Mucosa of descending colon (tissue), 3 donors: ENCODE measurements around the gene NUSAP1. TPM values are rescaled to one million over a fixed set of nuclear protein-coding genes. Genes with fewer than 3 reads are reported as not detected.

ENCODE experiments used
- ATAC-seq: fragments of 200-7000 bp; cut with Tn5 transposase; one replicate; pipeline ENCODE4 v1.9.1; 2020; ENCODE audit warnings: mild to moderate bottlenecking, moderate library complexity
- DNase-seq, 3 donors: peaks; one replicate each; pipeline ENCODE4 v3.0.0-alpha.2; 2020
- H3K36me3 ChIP-seq: fragments of 200-600 bp; one replicate; pipeline ENCODE4 v1.8.0; 2021; ENCODE audit warnings: low read depth, mild to moderate bottlenecking
- H3K4me1 ChIP-seq: fragments of 200-600 bp; one replicate; pipeline ENCODE4 v1.8.0; 2021; ENCODE audit warnings: low read depth, mild to moderate bottlenecking
- H3K4me3 ChIP-seq: fragments of 200-600 bp; one replicate; pipeline ENCODE4 v1.8.0; 2021; ENCODE audit warnings: mild to moderate bottlenecking
- H3K9me3 ChIP-seq: fragments of 200-600 bp; one replicate; pipeline ENCODE4 v1.8.0; 2021; ENCODE audit warnings: mild to moderate bottlenecking
- CTCF ChIP-seq: fragments of 200-600 bp; IDR thresholded peaks from one replicate; pipeline ENCODE4 v1.8.0; 2022; ENCODE audit warnings: antibody characterized with exemption, mild to moderate bottlenecking
- intact Hi-C, 2 donors: fragments of 100-400 bp; cut with DNase I in 1 of 2; cut with micrococcal nuclease in 1 of 2; formaldehyde crosslinking; loops; one replicate each; pipeline versions ENCODE4 v1.11.0 to v1.11.1; 2022; cut with DNase I, micrococcal nuclease
- total RNA-seq, 3 donors: library from RNA; stranded (reverse); fragmentation: NEBNext Ultra II Directional in 2 of 3; extraction: Animal tissue kit (Norgen Biotek cat#: 25700) in 2 of 3; gene quantifications; one replicate each; pipeline versions ENCODE4 v1.2.1 to v1.2.4, GENCODE V29; 2021 to 2023
- donor health status: DM: no; HTN: no; CAD: no; lungs with moderate emphysema.
- donor health status: DM: no; HTN: no; CAD: no.
- donor health status: DM: no; HTN: yes; CAD: no.

NUSAP1 gene
- total RNA-seq, 3 donors from 2014 or later = 3.8 to 31.5 (median 8.3) TPM

- ATAC-seq (no peak), DNase-seq (no peak)
- H3K9me3 ChIP-seq = no peaks in the 10 kb centered on the region
- peaks cover 2% of the 10 kb centered on the region for H3K4me1 ChIP-seq
- intact Hi-C loops = no loop called here
- no peak overlapping the region for H3K4me3 ChIP-seq
- H3K36me3 ChIP-seq = no peaks in the 10 kb centered on the region
- no peak for TF ChIP-seq CTCF
Observed at GRCh38 chr15:41411031-41411430, 78.3 kb downstream of the NUSAP1 start.

GRCh38 chr15:41411441-41411840 is 78.8 kb downstream of the NUSAP1 start:
- peaks cover 4% of the 10 kb centered on the region for H3K4me1 ChIP-seq
- TF ChIP-seq CTCF = no peak
- no peaks in the 10 kb centered on the region for H3K36me3 ChIP-seq
- ATAC-seq (no peak), DNase-seq (no peak)
- no peak overlapping the region for H3K4me3 ChIP-seq
- intact Hi-C loops = no loop called here
- H3K9me3 ChIP-seq = no peaks in the 10 kb centered on the region

GRCh38 chr15:41416128-41416741 is 83.6 kb downstream of the NUSAP1 start:
- H3K9me3 ChIP-seq = no peaks in the 10 kb centered on the region
- TF ChIP-seq CTCF = no peak
- H3K36me3 ChIP-seq = no peaks in the 10 kb centered on the region
- ATAC-seq (peak; percentile 42), DNase-seq (no peak)
- intact Hi-C loops = no loop called here
- peaks cover 12% of the 10 kb centered on the region for H3K4me1 ChIP-seq
- H3K4me3 ChIP-seq = peak overlapping the region; percentile 89

GRCh38 chr15:41416742-41417417 is 84.2 kb downstream of the NUSAP1 start, which contains the start of gene RTF1:
Gene RTF1, plus strand, starts transcription at chr15:41417095. Its CDS starts 21 bp downstream, at chr15:41417116.
- no peak for TF ChIP-seq CTCF
- intact Hi-C loops = no loop called here
- H3K4me1 ChIP-seq = peaks cover 12% of the 10 kb centered on the region

GRCh38 chr15:41417418-41418195 is 84.9 kb downstream of the NUSAP1 start:
- ATAC-seq (peak; percentile 66), DNase-seq (peak in 2 of 3 donors; percentile 46 to 70)
- Histone ChIP-seq H3K4me1 (peaks cover 12% of the 10 kb centered on the region), H3K4me3 (peak overlapping the region; percentile 89), H3K36me3 (no peaks in the 10 kb centered on the region), H3K9me3 (no peaks in the 10 kb centered on the region)
- intact Hi-C loops = no loop called here
- no peak for TF ChIP-seq CTCF

More at GRCh38 chr15:41416742-41417417, 84.2 kb downstream of the NUSAP1 start, which contains the start of gene RTF1:
- DNase-seq (peak; percentile 96 to 99 (median 98)), ATAC-seq (peak; percentile 99)
- no peaks in the 10 kb centered on the region for H3K36me3 ChIP-seq
- H3K9me3 ChIP-seq = no peaks in the 10 kb centered on the region
- H3K4me3 ChIP-seq = peak within 1 kb of the TSS; percentile 89
